K562 (cell line): ENCODE results near the gene TRNP1. TPM values are rescaled to one million over a fixed set of nuclear protein-coding genes. Genes with fewer than 3 reads are reported as not detected.
A peak's percentile ranks its signal among the peaks of the same experiment; 100 is the strongest.

ENCODE experiments used
- ATAC-seq: fragments of 200-7000 bp; cut with Tn5 transposase; 3 replicates; pipeline ENCODE4 v1.9.1; 2020; ENCODE audit warnings: moderate library complexity
- BruUV-seq: library from RNA; stranded (reverse); fragments of 400-500 nt; replicated peaks from 2 replicates; lab custom pipeline; 2021; lab: Mats Ljungman, UMichigan
- CTCF ChIA-PET: fragments of 300-600 bp; formaldehyde crosslinking; extraction: SDS; loops from one replicate; lab custom pipeline; 2021; ENCODE audit warnings: low intra/inter-chr PET ratio; lab: Yijun Ruan, JAX
- POLR2A ChIA-PET: fragments of 300-600, 350-650 bp; sonication (Branson Sonifier 250); formaldehyde crosslinking; extraction: SDS; loops from one replicate; lab custom pipeline; 2021; ENCODE audit warnings: antibody characterized with exemption, inconsistent platforms; lab: Yijun Ruan, JAX
- DNase-seq, 4 experiments: peaks; one replicate each; pipeline versions ENCODE4 v3.0.0 to v3.0.0-alpha.2; 2011 to 2018; ENCODE audit warnings: low spot score in 3 of 4, mixed read lengths in 3 of 4; ENCODE audit errors: extremely low read depth in 1 of 4
- FAIRE-seq: peaks from 2 replicates; lab custom pipeline; 2011; peaks lifted over from hg19 to GRCh38; lab: Jason Lieb, UNC
- H2AFZ ChIP-seq: 2 replicates; pipeline ENCODE4 v1.6.0; 2011; ENCODE audit warnings: low read depth, low read length, control low read depth, inconsistent platforms
- H3K27ac ChIP-seq: fragments of 200-600 bp; 3 replicates; pipeline ENCODE4 v1.8.0; 2011; ENCODE audit warnings: low read depth, mild to moderate bottlenecking, control low read depth, inconsistent platforms, low read length, moderate library complexity, mixed read lengths; ENCODE audit errors: extremely low read depth
- H3K27me3 ChIP-seq, 2 experiments: fragments of 300-600 bp in 1 of 2; 2 replicates in 1 of 2; 3 replicates in 1 of 2; pipeline versions ENCODE4 v1.6.0 to v1.8.0; 2011; ENCODE audit warnings: inconsistent platforms in 2 of 2, low read length in 2 of 2, mild to moderate bottlenecking in 1 of 2, mixed read lengths in 1 of 2, moderate library complexity in 1 of 2; ENCODE audit not compliant: control insufficient read depth in 2 of 2, insufficient read depth in 2 of 2
- H3K36me3 ChIP-seq: fragments of 300-600 bp; 3 replicates; pipeline ENCODE4 v1.8.0; 2011; ENCODE audit warnings: mild to moderate bottlenecking, low read length, inconsistent platforms; ENCODE audit not compliant: control insufficient read depth, insufficient read depth
- H3K4me1 ChIP-seq, 2 experiments: fragments of 200-600 bp in 1 of 2; replicated peaks in 1 of 2; 2 replicates in 1 of 2; 3 replicates in 1 of 2; pipeline versions ENCODE4 v1.5.1 to v1.8.0; 2011; ENCODE audit warnings: inconsistent platforms in 2 of 2, low read length in 2 of 2, mild to moderate bottlenecking in 1 of 2, mixed read lengths in 1 of 2, moderate library complexity in 1 of 2; ENCODE audit not compliant: control insufficient read depth in 2 of 2, insufficient read depth in 2 of 2
- H3K4me2 ChIP-seq: 2 replicates; pipeline ENCODE4 v1.6.1; 2011; ENCODE audit warnings: low read length, control low read depth, inconsistent platforms, mixed read lengths; ENCODE audit not compliant: insufficient read depth
- H3K4me3 ChIP-seq: fragments of 200-600 bp; sonication (generic), shearing (Covaris generic); 2 replicates; pipeline ENCODE4 v1.5.1; 2016; ENCODE audit warnings: control low read depth, inconsistent platforms
- H3K79me2 ChIP-seq: fragments of 200-600 bp; 3 replicates; pipeline ENCODE4 v1.8.0; 2011; ENCODE audit warnings: low read length, inconsistent platforms; ENCODE audit not compliant: control insufficient read depth, insufficient read depth
- H3K9ac ChIP-seq, 2 experiments: 2 replicates each; pipeline versions ENCODE4 v1.6.0 to v1.6.1; 2011; ENCODE audit warnings: low read depth in 2 of 2, low read length in 2 of 2, control low read depth in 1 of 2, inconsistent platforms in 1 of 2, mild to moderate bottlenecking in 1 of 2, mixed read lengths in 1 of 2; ENCODE audit not compliant: insufficient read depth in 1 of 2
- H3K9me1 ChIP-seq: one replicate; pipeline ENCODE4 v1.6.0; 2011; ENCODE audit warnings: inconsistent platforms, mild to moderate bottlenecking, low read length, moderate library complexity; ENCODE audit not compliant: control insufficient read depth, insufficient read depth
- H3K9me3 ChIP-seq: replicated peaks from 2 replicates; pipeline ENCODE4 v1.5.1; 2011; ENCODE audit warnings: low read depth, low read length, inconsistent platforms; ENCODE audit not compliant: control insufficient read depth, insufficient read depth
- H4K20me1 ChIP-seq: replicated peaks from 2 replicates; pipeline ENCODE4 v1.6.1; 2011; ENCODE audit warnings: low read length, inconsistent platforms, mixed read lengths; ENCODE audit not compliant: control insufficient read depth, insufficient read depth
- CBX1 ChIP-seq: sonication (generic); IDR thresholded peaks from 2 replicates; pipeline ENCODE4 v1.6.1; 2016; ENCODE audit warnings: antibody characterized with exemption, low read depth, mild to moderate bottlenecking
- CEBPG ChIP-seq, 3 experiments: fragments of 200-800 bp in 1 of 3; sonication (Bioruptor generic) in 1 of 3; sonication (generic) in 1 of 3; formaldehyde crosslinking in 1 of 3; IDR thresholded peaks in 2 of 3; conservative IDR thresholded peaks in 1 of 3; 2 replicates each; pipeline versions ENCODE4 v1.6.1 to v1.8.0; 2016 to 2022; ENCODE audit warnings: missing compliant biosample characterization in 2 of 3, missing genetic modification characterization in 2 of 3, mild to moderate bottlenecking in 1 of 3, missing genetic modification reagents in 1 of 3
- EGR1 ChIP-seq: fragments of 450-650 bp; conservative IDR thresholded peaks from 2 replicates; pipeline ENCODE4 v1.6.1; 2017; ENCODE audit warnings: mild to moderate bottlenecking
- ESRRA ChIP-seq: fragments of 450-650 bp; IDR thresholded peaks from 2 replicates; pipeline ENCODE4 v1.6.1; 2014; ENCODE audit warnings: low read depth, mild to moderate bottlenecking, moderate library complexity, borderline replicate concordance
- HDGF ChIP-seq: fragments of 450-650 bp; IDR thresholded peaks from 2 replicates; pipeline ENCODE4 v1.6.1; 2016
- HNRNPLL ChIP-seq: fragments of 200-400 bp; formaldehyde crosslinking; IDR thresholded peaks from 2 replicates; pipeline ENCODE4 v1.6.1; 2017; ENCODE audit warnings: low read length, low read depth, mild to moderate bottlenecking; ENCODE audit not compliant: poor library complexity, severe bottlenecking
- MCM7 ChIP-seq, 2 experiments: fragments of 450-650 bp; IDR thresholded peaks; 2 replicates each; pipeline ENCODE4 v1.6.1; 2016 to 2018
- MEIS2 ChIP-seq: fragments of 450-650 bp; IDR thresholded peaks from 2 replicates; pipeline ENCODE4 v1.6.1; 2014; ENCODE audit warnings: mild to moderate bottlenecking; ENCODE audit not compliant: partially characterized antibody
- NRF1 ChIP-seq, 2 experiments: fragments of 450-650 bp; IDR thresholded peaks in 1 of 2; conservative IDR thresholded peaks in 1 of 2; 2 replicates each; pipeline ENCODE4 v1.6.1; 2014; ENCODE audit warnings: mild to moderate bottlenecking in 2 of 2
- PHB ChIP-seq: fragments of 250-450 bp; sonication (Bioruptor Pico); IDR thresholded peaks from 2 replicates; pipeline ENCODE4 v1.5.0; 2021
- PHF20 ChIP-seq: fragments of 450-650 bp; IDR thresholded peaks from 2 replicates; pipeline ENCODE4 v1.6.1; 2018; ENCODE audit not compliant: partially characterized antibody
- POLR2H ChIP-seq: IDR thresholded peaks from 2 replicates; pipeline ENCODE4 v1.6.1; 2016; ENCODE audit warnings: missing genetic modification characterization, low read depth, mild to moderate bottlenecking, control low read depth, missing compliant biosample characterization, moderate library complexity
- RBFOX2 ChIP-seq: fragments of 200-400 bp; formaldehyde crosslinking; IDR thresholded peaks from 2 replicates; pipeline ENCODE4 v1.6.1; 2017; ENCODE audit warnings: low read depth, mild to moderate bottlenecking, low read length, moderate library complexity
- RBM14 ChIP-seq: fragments of 200-400 bp; formaldehyde crosslinking; IDR thresholded peaks from 2 replicates; pipeline ENCODE4 v1.6.1; 2018; ENCODE audit warnings: low read depth, mild to moderate bottlenecking, low read length, moderate library complexity, borderline replicate concordance; ENCODE audit not compliant: insufficient read depth
- RCOR1 ChIP-seq, 2 experiments: IDR thresholded peaks; 2 replicates each; pipeline ENCODE4 v1.6.1; 2012; ENCODE audit warnings: low read depth in 2 of 2, low read length in 2 of 2, borderline replicate concordance in 1 of 2, improper control_type of control experiment in 1 of 2
- SRSF7 ChIP-seq: fragments of 200-400 bp; formaldehyde crosslinking; optimal IDR thresholded peaks from 2 replicates; pipeline ENCODE3; 2017; ENCODE audit warnings: mild to moderate bottlenecking, low read depth, low read length
- TBL1XR1 ChIP-seq, 2 experiments: IDR thresholded peaks; 2 replicates each; pipeline ENCODE4 v1.6.1; 2012; ENCODE audit warnings: improper control_type of control experiment in 2 of 2, low read length in 2 of 2, mild to moderate bottlenecking in 1 of 2
- TBP ChIP-seq: optimal IDR thresholded peaks from 2 replicates; pipeline ENCODE3; 2011; ENCODE audit warnings: low read depth, low read length, improper control_type of control experiment
- ZBTB1 ChIP-seq: sonication (generic); formaldehyde crosslinking; IDR thresholded peaks from 2 replicates; pipeline ENCODE4 v1.8.1; 2023; ENCODE audit warnings: missing genetic modification reagents, low read depth, mild to moderate bottlenecking, borderline replicate concordance
- ZC3H4 ChIP-seq: sonication (generic); formaldehyde crosslinking; IDR thresholded peaks from 2 replicates; pipeline ENCODE4 v1.9.0; 2021; ENCODE audit warnings: missing genetic modification reagents, borderline replicate concordance
- ZNF274 ChIP-seq: IDR thresholded peaks from 2 replicates; pipeline ENCODE4 v1.6.1; 2011; ENCODE audit warnings: low read depth, mild to moderate bottlenecking, low read length, moderate library complexity, borderline replicate concordance
- WGBS: fragments of 100-300 bp; shearing (Covaris generic); methylation state at CpG from one replicate; pipeline ENCODE4 v1.1.6; 2016; ENCODE audit warnings: low coverage, mixed read lengths; ENCODE audit not compliant: insufficient coverage; ENCODE audit errors: missing lambda C conversion rate; 5-methylcytosine and 5-hydroxymethylcytosine counted together
- in situ Hi-C: fragments of 300-500 bp; cut with MboI; formaldehyde crosslinking; loops from 4 replicates; pipeline ENCODE4 v1.15.0; 2018; ENCODE audit warnings: inconsistent platforms, mixed read lengths
- intact Hi-C: fragments of 100-400 bp; cut with micrococcal nuclease; formaldehyde crosslinking; loops from 2 replicates; pipeline ENCODE4 v1.14.2; 2022
- polyA plus RNA-seq, 8 experiments: library from polyadenylated mRNA; depleted of rRNA in 4 of 8; stranded (reverse) in 5 of 8; unstranded in 3 of 8; fragments of >200 nt; fragmentation: Nextera tagmentation in 2 of 8; fragmentation: Illumina TruSeq in 1 of 8; extraction: Ambion mirVana in 2 of 8; extraction: Trizol in 1 of 8; gene quantifications; 2 replicates each; pipeline versions ENCODE4 v1.2.1 to v1.2.3, GENCODE V29; 2011 to 2014; ENCODE audit warnings: inconsistent platforms in 1 of 8, missing spikeins in 1 of 8
- total RNA-seq, 7 experiments: library from RNA; depleted of rRNA in 6 of 7; stranded (reverse); fragments of >200 nt in 6 of 7; fragmentation: Illumina TruSeq in 2 of 7; extraction: Trizol in 2 of 7; gene quantifications; 2 replicates each; pipeline versions ENCODE4 v1.2.1 to v1.2.3, GENCODE V29; 2011 to 2021; ENCODE audit warnings: low replicate concordance in 1 of 7
- TF ChIP-seq, protein P1 (sequence below): fragments of 200-800 bp; sonication (Bioruptor generic); IDR thresholded peaks from 2 replicates; pipeline ENCODE4 v1.6.1; 2017; ENCODE audit warnings: missing genetic modification characterization, missing compliant biosample characterization

Gene TRNP1
- total and polyA plus RNA-seq, 9 of the 15 experiments (the other 6 are each of a cell fraction or from before 2014, with no cell fraction given): 0.03 to 1.3 (median 0.95) TPM

DNA sequence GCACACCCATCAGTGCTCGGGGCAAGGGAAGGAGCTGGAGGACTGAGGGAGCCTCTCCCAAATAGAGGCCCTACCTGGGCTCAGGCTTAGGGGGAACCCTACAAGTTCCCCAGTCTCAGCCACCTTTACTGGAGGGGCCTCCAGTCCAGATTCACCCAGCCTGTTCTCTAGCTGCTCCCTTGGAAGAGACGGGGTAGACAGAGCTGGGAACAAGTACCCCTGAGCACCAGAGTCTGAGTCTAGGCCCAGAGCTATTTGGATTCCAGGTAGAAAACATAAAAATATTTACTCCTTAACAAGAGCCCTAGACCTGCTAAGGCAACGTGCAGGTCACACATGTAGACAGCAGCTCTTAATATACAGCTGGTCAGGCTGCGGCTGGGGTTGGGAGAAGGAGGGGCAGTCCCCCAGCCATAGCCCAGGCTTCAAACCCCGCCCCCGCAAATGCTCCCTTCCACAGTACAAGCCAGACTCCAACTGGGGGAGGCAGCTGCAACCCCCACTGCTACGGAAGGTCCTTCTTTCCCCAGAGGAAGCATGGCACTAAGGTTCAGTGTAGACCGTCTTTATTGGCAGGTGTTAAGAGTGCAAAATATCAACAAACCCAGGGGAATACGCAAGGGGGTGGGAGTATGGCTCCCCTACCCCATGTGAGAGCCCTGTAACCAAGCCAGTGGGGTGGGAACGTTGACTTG is 11.1 kb downstream of the TRNP1 start:
- peak overlapping the region; percentile 25; the same call in 1 of the 2 replicates for H3K4me2 ChIP-seq
- TF ChIP-seq MCM7 (IDR thresholded peaks at IDR 0.05) (no peak), HDGF (0 out of 2 replicates have a peak, but pooled peaks have one; percentile 44), CEBPG (CRISPR knock-in tag; IDR thresholded peaks at IDR 0.05) (no peak), CEBPG (tag; conservative IDR thresholded peaks at IDR 0.05 in 1 of 2, IDR thresholded peaks at IDR 0.05 in 1 of 2) (no peak), RBFOX2 (no peak), PHF20 (no peak), NRF1 (conservative IDR thresholded peaks at IDR 0.05 in 1 of 2, IDR thresholded peaks at IDR 0.05 in 1 of 2) (peak in 1 of 2 experiments; percentile 24; a peak in 2 of 4 replicates), CBX1 (no peak), MEIS2 (peak; percentile 10), TBP (no peak), ZNF274 (no peak), ZC3H4 (CRISPR knock-in tag) (no peak), HNRNPLL (peak; percentile 9), RBM14 (no peak), ZBTB1 (CRISPR knock-in tag) (no peak), EGR1 (peak; percentile 97), PHB (no peak), TBL1XR1 (IDR thresholded peaks at IDR 0.05; ENCODE audit: low read length in 2 of 2) (no peak), SRSF7 (no peak), POLR2H (no peak), ESRRA (no peak), RCOR1 (IDR thresholded peaks at IDR 0.05; ENCODE audit: borderline replicate concordance in 1 of 2, low read depth in 2 of 2, low read length in 2 of 2) (0 out of 4 replicates have a peak, but pooled peaks of 1 of the 2 experiments have one; percentile 16)
- TF ChIP-seq, protein P1, sequence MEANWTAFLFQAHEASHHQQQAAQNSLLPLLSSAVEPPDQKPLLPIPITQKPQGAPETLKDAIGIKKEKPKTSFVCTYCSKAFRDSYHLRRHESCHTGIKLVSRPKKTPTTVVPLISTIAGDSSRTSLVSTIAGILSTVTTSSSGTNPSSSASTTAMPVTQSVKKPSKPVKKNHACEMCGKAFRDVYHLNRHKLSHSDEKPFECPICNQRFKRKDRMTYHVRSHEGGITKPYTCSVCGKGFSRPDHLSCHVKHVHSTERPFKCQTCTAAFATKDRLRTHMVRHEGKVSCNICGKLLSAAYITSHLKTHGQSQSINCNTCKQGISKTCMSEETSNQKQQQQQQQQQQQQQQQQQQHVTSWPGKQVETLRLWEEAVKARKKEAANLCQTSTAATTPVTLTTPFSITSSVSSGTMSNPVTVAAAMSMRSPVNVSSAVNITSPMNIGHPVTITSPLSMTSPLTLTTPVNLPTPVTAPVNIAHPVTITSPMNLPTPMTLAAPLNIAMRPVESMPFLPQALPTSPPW: peak; percentile 97

More for the DNA sequence above, 11.1 kb downstream of the TRNP1 start:
- Histone ChIP-seq H4K20me1 (no peaks in the 10 kb centered on the region), H3K27me3 (no peaks in the 10 kb centered on the region), H3K9me1 (no peaks in the 10 kb centered on the region), H3K79me2 (no peaks in the 10 kb centered on the region), H3K9me3 (no peaks in the 10 kb centered on the region), H3K36me3 (no peaks in the 10 kb centered on the region), H3K4me1 (peaks cover 18 to 32% of the 10 kb centered on the region in 2 experiments), H3K27ac (no peak overlapping the region; the same call in 2 of the 3 replicates), H3K9ac (peak overlapping the region; percentile 16 to 68; a peak in 2 of 4 replicates), H2AFZ (peak overlapping the region; percentile 67), H3K4me3 (no peak overlapping the region)
- WGBS: 39% methylated on average over 10 of the region's 10 CpGs
- ATAC-seq: peak; percentile 93
- no TSS peak for BruUV-seq
- peak; percentile 70 for FAIRE-seq
- in situ Hi-C loops (no loop called here), intact Hi-C loops (no loop called here)
- peak; percentile 84 to 86 (median 84) for DNase-seq
- ChIA-PET CTCF (no interaction called here), POLR2A (interaction anchor here (0.5 to 2.4 kb wide), 6 partner anchors 8 to 327 kb away, joined by 3 to 8 read pairs (median 4); partner anchors contain the start of gene TENT5B)
